Transverse colon (tissue), 4 donors: ENCODE measurements around the gene TMEM150C. TPM values are rescaled to one million over a fixed set of nuclear protein-coding genes. Genes with fewer than 3 reads are reported as not detected.
"Not testable (repeated sequence)": the region's sequence is repeated elsewhere in the genome, so short reads cannot be mapped to it uniquely, and the experiment has no call there.

Experiments used
- DNase-seq: peaks from one replicate; pipeline ENCODE4 v3.0.0-alpha.2; 2019
- H3K27ac ChIP-seq, 4 donors: fragments of 200-600 bp; sonication (generic); 2 replicates each; pipeline ENCODE4 v1.5.1; 2016 to 2018; ENCODE audit warnings: inconsistent platforms in 4 of 4
- H3K27me3 ChIP-seq: fragments of 200-600 bp; sonication (generic); 2 replicates; pipeline ENCODE4 v1.5.1; 2017; ENCODE audit warnings: inconsistent platforms
- H3K36me3 ChIP-seq, 4 donors: fragments of 200-600 bp; sonication (generic); 2 replicates each; pipeline ENCODE4 v1.5.1; 2017 to 2019; ENCODE audit warnings: inconsistent platforms in 4 of 4
- H3K4me1 ChIP-seq, 4 donors: fragments of 200-600 bp; sonication (generic); 2 replicates each; pipeline ENCODE4 v1.5.1; 2017 to 2020; ENCODE audit warnings: inconsistent platforms in 4 of 4
- H3K4me3 ChIP-seq, 4 donors: fragments of 200-600 bp; sonication (generic); 1 replicate in 1 of 4; 2 replicates in 3 of 4; pipeline versions ENCODE4 v1.5.1 to v1.6.1; 2017 to 2019; ENCODE audit warnings: inconsistent platforms in 4 of 4
- H3K9me3 ChIP-seq, 2 donors: fragments of 200-600 bp; sonication (generic); 2 replicates each; pipeline ENCODE4 v1.5.1; 2017 to 2019; ENCODE audit warnings: inconsistent platforms in 2 of 2
- CTCF ChIP-seq, 5 experiments: fragments of 200-600 bp in 3 of 5; fragments of 450-650 bp in 2 of 5; sonication (generic) in 3 of 5; IDR thresholded peaks; 1 replicate in 2 of 5; 2 replicates in 3 of 5; pipeline ENCODE4 v1.5.1; 2016 to 2017; ENCODE audit warnings: antibody characterized with exemption in 5 of 5, inconsistent platforms in 3 of 5, mild to moderate bottlenecking in 2 of 5, moderate library complexity in 1 of 5
- EP300 ChIP-seq: sonication (generic); formaldehyde crosslinking; IDR thresholded peaks from one replicate; pipeline ENCODE4 v1.6.1; 2017; ENCODE audit warnings: antibody characterized with exemption, low read depth
- POLR2A ChIP-seq: fragments of 450-650 bp; IDR thresholded peaks from one replicate; pipeline ENCODE4 v1.6.1; 2016; ENCODE audit warnings: antibody characterized with exemption, mild to moderate bottlenecking, moderate library complexity
- POLR2AphosphoS5 ChIP-seq, 3 donors: sonication (generic); formaldehyde crosslinking; IDR thresholded peaks; one replicate each; pipeline ENCODE4 v1.6.1; 2016; ENCODE audit warnings: antibody characterized with exemption in 3 of 3
- WGBS, 2 donors: methylation state at CpG; one replicate each; pipeline ENCODE4 v1.1.5; 2018; ENCODE audit warnings: low coverage in 1 of 2; 5-methylcytosine and 5-hydroxymethylcytosine counted together
- in situ Hi-C, 4 donors: fragments of 200-750 bp; cut with MboI; loops; one replicate each; pipeline versions ENCODE4 v1.15.0 to v1.15.1; 2017; ENCODE audit warnings: low sequenced_read_pairs in 3 of 4, low pct_ligation_motif_present in 1 of 4, low pct_unique_long_range_greater_than_20kb in 1 of 4
- intact Hi-C: fragments of 100-400 bp; cut with DNase I; formaldehyde crosslinking; loops from one replicate; pipeline ENCODE4 v1.15.1; 2023; ENCODE audit warnings: low total_unique reads
- total RNA-seq, 4 donors: library from RNA; depleted of rRNA; stranded (reverse); fragments of >200 nt; gene quantifications; one replicate each; pipeline ENCODE4 v1.1.0, GENCODE V29; 2016

TMEM150C gene
- total RNA-seq, 4 donors from 2014 or later, result 0.37 to 6.6 (median 5.9) TPM; not detected in 1

GRCh38 chr4:82560853-82561785 lies 669 bp downstream of the TMEM150C start:
- Histone ChIP-seq H3K9me3 (no peaks in the 10 kb centered on the region), H3K27ac (peak overlapping the region in 1 of 4 donors; percentile 60), H3K27me3 (peaks cover 18% of the 10 kb centered on the region), H3K36me3 (no peaks in the 10 kb centered on the region), H3K4me1 (peaks cover 0 to 14% (median 7%) of the 10 kb centered on the region in 4 donors), H3K4me3 (peak overlapping the region in 3 of 4 donors; percentile 63 to 87 (median 72))
- TF ChIP-seq CTCF (IDR thresholded peaks at IDR 0.05) (no peak), POLR2AphosphoS5 (IDR thresholded peaks at IDR 0.05) (no peak), POLR2A (no peak), EP300 (no peak)
- WGBS, 2 donors, result 18 to 45% methylated on average over 11 to 36 of the region's 61 CpGs
- peak; percentile 9 for DNase-seq
- intact Hi-C loops, result no loop called here
- in situ Hi-C loops, result no loop called here

GRCh38 chr4:82559735-82560120 lies 2.1 kb downstream of the TMEM150C start:
- no peak overlapping the region for H3K4me3 ChIP-seq
- no peaks in the 10 kb centered on the region for H3K9me3 ChIP-seq
- no peaks in the 10 kb centered on the region for H3K36me3 ChIP-seq
- peaks cover 18% of the 10 kb centered on the region for H3K27me3 ChIP-seq
- TF ChIP-seq CTCF (IDR thresholded peaks at IDR 0.05) (no peak), POLR2A (no peak), POLR2AphosphoS5 (IDR thresholded peaks at IDR 0.05) (no peak), EP300 (no peak)
- no peak overlapping the region for H3K27ac ChIP-seq
- in situ Hi-C loops, result no loop called here
- WGBS, 2 donors, result 76 to 80% methylated on average over 2 to 4 of the region's 4 CpGs
- intact Hi-C loops, result no loop called here
- H3K4me1 ChIP-seq, result peaks cover 0 to 14% (median 7%) of the 10 kb centered on the region in 4 donors
- no peak for DNase-seq

DNA sequence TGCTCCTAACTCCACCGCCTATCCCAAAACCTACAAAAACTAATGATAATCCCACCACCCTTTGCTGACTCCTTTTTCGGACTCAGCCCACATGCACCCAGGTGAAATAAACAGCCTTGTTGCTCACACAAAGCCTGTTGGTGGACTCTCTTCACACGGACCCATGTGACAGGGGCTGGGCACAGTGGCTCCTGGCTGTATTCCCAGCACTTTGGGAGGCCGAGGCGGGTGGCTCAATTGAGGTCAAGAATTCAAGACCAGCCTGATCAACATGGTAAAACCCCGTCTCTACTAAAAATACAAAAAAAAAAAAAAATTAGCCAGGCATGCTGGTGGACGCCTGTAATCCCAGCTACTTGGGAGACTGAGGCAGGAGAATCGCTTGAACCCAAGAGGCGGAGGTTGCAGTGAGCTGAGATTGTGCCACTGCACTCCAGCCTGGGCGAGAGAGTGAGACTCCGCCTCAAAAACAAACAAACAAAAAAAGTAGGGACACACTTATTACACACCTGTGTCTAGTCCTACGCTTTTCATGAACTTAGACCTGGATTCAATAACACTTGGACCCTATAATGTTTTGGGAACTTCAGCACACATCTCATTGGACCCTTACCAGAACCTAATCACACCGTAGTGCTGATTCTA lies 2.6 kb downstream of the TMEM150C start:
- H3K9me3 ChIP-seq, intact Hi-C loops, in situ Hi-C loops, H3K36me3 ChIP-seq, H3K4me3 ChIP-seq, H3K27ac ChIP-seq: not testable (repeated sequence)
- DNase-seq, result peak; percentile 21
- 55 to 65% methylated on average over 10 to 13 of the region's 13 CpGs for WGBS, 2 donors
- Histone ChIP-seq H3K4me1 (peaks cover 0 to 14% (median 7%) of the 10 kb centered on the region in 4 donors), H3K27me3 (peaks cover 18% of the 10 kb centered on the region)

GRCh38 chr4:82555276-82555675 lies 6.5 kb downstream of the TMEM150C start:
- H3K36me3 ChIP-seq, result no peaks in the 10 kb centered on the region
- no peak overlapping the region for H3K4me3 ChIP-seq
- peaks cover 5% of the 10 kb centered on the region for H3K27me3 ChIP-seq
- DNase-seq, result no peak
- WGBS, 2 donors, result 40 to 78% methylated on average over 1 to 3 of the region's 3 CpGs
- intact Hi-C loops, result no loop called here
- no peak for TF ChIP-seq POLR2AphosphoS5 (IDR thresholded peaks at IDR 0.05)
- no peak for TF ChIP-seq POLR2A
- TF ChIP-seq CTCF (IDR thresholded peaks at IDR 0.05), result no peak
- no peak for TF ChIP-seq EP300
- H3K27ac ChIP-seq, result no peak overlapping the region
- no peaks in the 10 kb centered on the region for H3K9me3 ChIP-seq
- peaks cover 0 to 9% (median 3%) of the 10 kb centered on the region in 4 donors for H3K4me1 ChIP-seq
- in situ Hi-C loops, result no loop called here
